WTC11 (cell line): ENCODE results near the gene CLEC5A. TPM values are rescaled to one million over a fixed set of nuclear protein-coding genes. Genes with fewer than 3 reads are reported as not detected.

Experiments
- ATAC-seq: fragments of 200-7000 bp; cut with Tn5 transposase; 2 replicates; pipeline ENCODE4 v1.10.0; 2021; ENCODE audit warnings: mild to moderate bottlenecking, moderate library complexity
- CTCF ChIA-PET: fragments of 300-600 bp; sonication (Branson Sonifier 250); formaldehyde crosslinking; loops from one replicate; lab custom pipeline; 2021; ENCODE audit warnings: antibody characterized with exemption; lab: Charles Lee
- POLR2A ChIA-PET: fragments of 350-600 bp; sonication (Branson Sonifier 250); formaldehyde crosslinking; loops from one replicate; lab custom pipeline; 2021; ENCODE audit warnings: antibody characterized with exemption; lab: Charles Lee
- DNase-seq: peaks from one replicate; pipeline ENCODE4 v3.0.0; 2021; ENCODE audit warnings: low spot score
- H3K27ac Mint-ChIP-seq: 2 replicates; pipeline ENCODE4 v1.8.0; 2021; ENCODE audit warnings: mixed read lengths
- H3K27me3 Mint-ChIP-seq: 2 replicates; pipeline ENCODE4 v1.8.0; 2021; ENCODE audit warnings: low read depth, mild to moderate bottlenecking, moderate library complexity, mixed read lengths
- H3K36me3 Mint-ChIP-seq: 2 replicates; pipeline ENCODE4 v1.8.0; 2021; ENCODE audit warnings: mixed read lengths
- H3K4me1 Mint-ChIP-seq: 2 replicates; pipeline ENCODE4 v1.8.0; 2022; ENCODE audit warnings: mixed read lengths
- H3K4me3 Mint-ChIP-seq: 2 replicates; pipeline ENCODE4 v1.8.0; 2021; ENCODE audit warnings: mild to moderate bottlenecking, moderate library complexity, mixed read lengths
- H3K9me3 Mint-ChIP-seq: 2 replicates; pipeline ENCODE4 v1.8.0; 2021; ENCODE audit warnings: mixed read lengths
- ATF2 ChIP-seq: sonication (generic); formaldehyde crosslinking; IDR thresholded peaks from 2 replicates; pipeline ENCODE4 v1.8.1; 2022; ENCODE audit warnings: low read depth, missing genetic modification reagents, borderline replicate concordance
- ATF3 ChIP-seq: sonication (generic); formaldehyde crosslinking; conservative IDR thresholded peaks from 2 replicates; pipeline ENCODE4 v1.8.1; 2022; ENCODE audit warnings: mild to moderate bottlenecking, missing genetic modification reagents
- CBFB ChIP-seq: sonication (generic); formaldehyde crosslinking; IDR thresholded peaks from 2 replicates; pipeline ENCODE4 v1.8.1; 2022; ENCODE audit warnings: mild to moderate bottlenecking, low read depth, missing genetic modification reagents
- CDX4 ChIP-seq: fragments of 250-450 bp; sonication (Bioruptor Pico); IDR thresholded peaks from 2 replicates; pipeline ENCODE4 v1.9.0; 2021; ENCODE audit warnings: moderate library complexity, mild to moderate bottlenecking, inconsistent platforms, borderline replicate concordance
- CREB1 ChIP-seq: sonication (generic); formaldehyde crosslinking; IDR thresholded peaks from 2 replicates; pipeline ENCODE4 v1.8.0; 2023; ENCODE audit warnings: mild to moderate bottlenecking, missing genetic modification reagents
- E2F1 ChIP-seq: sonication (generic); formaldehyde crosslinking; IDR thresholded peaks from 2 replicates; pipeline ENCODE4 v1.8.0; 2022; ENCODE audit warnings: mild to moderate bottlenecking, missing genetic modification reagents
- E2F4 ChIP-seq: sonication (generic); formaldehyde crosslinking; IDR thresholded peaks from 2 replicates; pipeline ENCODE4 v1.8.1; 2022; ENCODE audit warnings: low read depth, mild to moderate bottlenecking, moderate library complexity, missing genetic modification reagents, borderline replicate concordance
- FOXP1 ChIP-seq: sonication (generic); formaldehyde crosslinking; IDR thresholded peaks from 2 replicates; pipeline ENCODE4 v1.8.0; 2022; ENCODE audit warnings: missing genetic modification reagents, mild to moderate bottlenecking, moderate library complexity, borderline replicate concordance
- FOXP4 ChIP-seq: sonication (generic); formaldehyde crosslinking; IDR thresholded peaks from 2 replicates; pipeline ENCODE4 v1.8.0; 2022; ENCODE audit warnings: mild to moderate bottlenecking, missing genetic modification reagents
- GTF2I ChIP-seq: fragments of 250-450 bp; sonication (Bioruptor Pico); conservative IDR thresholded peaks from 2 replicates; pipeline ENCODE4 v1.4.0; 2021; ENCODE audit warnings: mild to moderate bottlenecking
- HMGA2 ChIP-seq: fragments of 250-450 bp; sonication (Bioruptor Pico); IDR thresholded peaks from 2 replicates; pipeline ENCODE4 v1.4.0; 2021; ENCODE audit warnings: mild to moderate bottlenecking, moderate library complexity
- JUN ChIP-seq: sonication (generic); formaldehyde crosslinking; IDR thresholded peaks from 2 replicates; pipeline ENCODE4 v1.8.0; 2023; ENCODE audit warnings: mild to moderate bottlenecking, missing genetic modification reagents
- NFYB ChIP-seq: sonication (generic); formaldehyde crosslinking; conservative IDR thresholded peaks from 2 replicates; pipeline ENCODE4 v1.8.0; 2022; ENCODE audit warnings: low read depth, missing genetic modification reagents
- PRDM15 ChIP-seq: sonication (generic); formaldehyde crosslinking; IDR thresholded peaks from 2 replicates; pipeline ENCODE4 v1.8.0; 2022; ENCODE audit warnings: missing genetic modification reagents
- PRRX2 ChIP-seq: fragments of 250-450 bp; sonication (Bioruptor Pico); IDR thresholded peaks from 2 replicates; pipeline ENCODE4 v1.8.0; 2021; ENCODE audit warnings: mild to moderate bottlenecking
- STAT6 ChIP-seq: sonication (generic); formaldehyde crosslinking; conservative IDR thresholded peaks from 2 replicates; pipeline ENCODE4 v1.8.1; 2023; ENCODE audit warnings: mild to moderate bottlenecking, low read depth, missing genetic modification reagents, moderate library complexity
- TEAD1 ChIP-seq: sonication (generic); formaldehyde crosslinking; IDR thresholded peaks from 2 replicates; pipeline ENCODE4 v1.8.0; 2022; ENCODE audit warnings: mild to moderate bottlenecking, missing genetic modification reagents
- TP53 ChIP-seq: sonication (generic); formaldehyde crosslinking; IDR thresholded peaks from 2 replicates; pipeline ENCODE4 v1.8.1; 2023; ENCODE audit warnings: mild to moderate bottlenecking, missing genetic modification reagents
- USF2 ChIP-seq: sonication (generic); formaldehyde crosslinking; IDR thresholded peaks from 2 replicates; pipeline ENCODE4 v1.8.1; 2023; ENCODE audit warnings: mild to moderate bottlenecking, missing genetic modification reagents, moderate library complexity
- ZNF138 ChIP-seq: sonication (generic); formaldehyde crosslinking; conservative IDR thresholded peaks from 2 replicates; pipeline ENCODE4 v1.8.1; 2022; ENCODE audit warnings: mild to moderate bottlenecking, moderate library complexity, missing genetic modification reagents
- ZNF219 ChIP-seq: sonication (generic); formaldehyde crosslinking; IDR thresholded peaks from 2 replicates; pipeline ENCODE4 v1.8.0; 2023; ENCODE audit warnings: missing genetic modification reagents, mild to moderate bottlenecking, borderline replicate concordance
- total RNA-seq: library from RNA; stranded (reverse); gene quantifications from 3 replicates; pipeline ENCODE4 v1.2.3, GENCODE V29; 2021

CLEC5A gene
- total RNA-seq, 1 experiment from 2014 or later = not detected

- no peaks in the 10 kb centered on the region for H3K9me3 Mint-ChIP-seq
- peaks cover 8% of the 10 kb centered on the region for H3K27me3 Mint-ChIP-seq
- TF ChIP-seq ZNF138 (CRISPR knock-in tag) = no peak
- TF ChIP-seq FOXP1 (CRISPR knock-in tag) = no peak
- TF ChIP-seq PRDM15 (CRISPR knock-in tag) = no peak
- H3K27ac Mint-ChIP-seq = no peak overlapping the region
- POLR2A ChIA-PET = no interaction called here
- H3K4me1 Mint-ChIP-seq = no peaks in the 10 kb centered on the region
- H3K4me3 Mint-ChIP-seq = no peak overlapping the region
- DNase-seq (no peak), ATAC-seq (no peak)
- CTCF ChIA-PET = no interaction called here
- H3K36me3 Mint-ChIP-seq = no peaks in the 10 kb centered on the region
Observed at GRCh38 chr7:141911391-141911790, 35.4 kb downstream of the CLEC5A start.

- CTCF ChIA-PET = no interaction called here
- ATAC-seq (no peak), DNase-seq (no peak)
- H3K9me3 Mint-ChIP-seq = no peaks in the 10 kb centered on the region
- POLR2A ChIA-PET = no interaction called here
- no peak for TF ChIP-seq TP53 (CRISPR knock-in tag)
- no peak for TF ChIP-seq E2F4 (CRISPR knock-in tag)
- no peak for TF ChIP-seq ATF3 (CRISPR knock-in tag)
- no peak for TF ChIP-seq ATF2 (CRISPR knock-in tag)
- TF ChIP-seq CBFB = no peak
- no peak for TF ChIP-seq JUN (CRISPR knock-in tag)
- TF ChIP-seq TEAD1 (CRISPR knock-in tag) = no peak
- TF ChIP-seq USF2 (CRISPR knock-in tag) = no peak
- TF ChIP-seq PRRX2 = no peak
- no peak for TF ChIP-seq FOXP4
- no peak for TF ChIP-seq STAT6 (CRISPR knock-in tag)
- TF ChIP-seq ZNF219 (CRISPR knock-in tag) = no peak
- no peak for TF ChIP-seq GTF2I (CRISPR knock-in tag)
- TF ChIP-seq E2F1 (CRISPR knock-in tag) = no peak
- no peak for TF ChIP-seq NFYB (CRISPR knock-in tag)
- no peak for TF ChIP-seq CDX4 (CRISPR knock-in tag)
- no peak for TF ChIP-seq CREB1
- TF ChIP-seq HMGA2 (CRISPR knock-in tag) = no peak
- no peaks in the 10 kb centered on the region for H3K4me1 Mint-ChIP-seq
- H3K36me3 Mint-ChIP-seq = no peaks in the 10 kb centered on the region
- H3K4me3 Mint-ChIP-seq = no peak overlapping the region
- H3K27ac Mint-ChIP-seq = no peak overlapping the region
- H3K27me3 Mint-ChIP-seq = peaks cover 5% of the 10 kb centered on the region
Observed at GRCh38 chr7:141906285-141906684, 40.5 kb downstream of the CLEC5A start.
